ENCODE measurements around the gene MAP3K14.

DNA sequence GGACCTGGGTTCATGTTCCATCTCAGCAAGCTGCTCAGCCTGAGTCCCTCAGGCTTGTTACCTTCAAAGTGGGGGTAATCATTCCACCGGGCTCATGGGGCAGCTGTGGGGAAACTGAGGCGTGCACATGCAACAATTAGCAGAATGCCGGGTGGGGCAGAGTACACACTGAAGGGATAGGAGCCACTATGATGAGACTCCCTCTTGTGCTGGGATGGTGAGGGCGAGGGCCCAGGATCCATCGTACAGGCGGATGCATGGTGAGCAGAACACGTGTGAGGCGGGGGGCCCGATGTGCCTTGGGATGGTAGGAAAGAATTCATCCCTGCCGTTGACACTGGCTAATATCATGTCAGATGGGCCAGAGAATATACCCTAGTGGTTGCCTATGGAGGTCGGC lies 25.5 kb upstream of the MAP3K14 start:
- TF ChIP-seq POLR2AphosphoS5 (IDR thresholded peaks at IDR 0.05) (no peak), EP300 (IDR thresholded peaks at IDR 0.05) (no peak), POLR2A (IDR thresholded peaks at IDR 0.05) (no peak)
- TF ChIP-seq, protein P1, sequence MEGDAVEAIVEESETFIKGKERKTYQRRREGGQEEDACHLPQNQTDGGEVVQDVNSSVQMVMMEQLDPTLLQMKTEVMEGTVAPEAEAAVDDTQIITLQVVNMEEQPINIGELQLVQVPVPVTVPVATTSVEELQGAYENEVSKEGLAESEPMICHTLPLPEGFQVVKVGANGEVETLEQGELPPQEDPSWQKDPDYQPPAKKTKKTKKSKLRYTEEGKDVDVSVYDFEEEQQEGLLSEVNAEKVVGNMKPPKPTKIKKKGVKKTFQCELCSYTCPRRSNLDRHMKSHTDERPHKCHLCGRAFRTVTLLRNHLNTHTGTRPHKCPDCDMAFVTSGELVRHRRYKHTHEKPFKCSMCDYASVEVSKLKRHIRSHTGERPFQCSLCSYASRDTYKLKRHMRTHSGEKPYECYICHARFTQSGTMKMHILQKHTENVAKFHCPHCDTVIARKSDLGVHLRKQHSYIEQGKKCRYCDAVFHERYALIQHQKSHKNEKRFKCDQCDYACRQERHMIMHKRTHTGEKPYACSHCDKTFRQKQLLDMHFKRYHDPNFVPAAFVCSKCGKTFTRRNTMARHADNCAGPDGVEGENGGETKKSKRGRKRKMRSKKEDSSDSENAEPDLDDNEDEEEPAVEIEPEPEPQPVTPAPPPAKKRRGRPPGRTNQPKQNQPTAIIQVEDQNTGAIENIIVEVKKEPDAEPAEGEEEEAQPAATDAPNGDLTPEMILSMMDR (IDR thresholded peaks at IDR 0.05) = no peak

All from suprapubic skin (tissue), 4 donors.